K562 treated with DMSO at 1 percent for 12 hours (cell line): ENCODE data around the gene CLIP4. TPM values are rescaled to one million over a fixed set of nuclear protein-coding genes. Genes with fewer than 3 reads are reported as not detected.

Experiments
- total RNA-seq: library from RNA; unstranded; fragments of 300-600 nt; gene quantifications from 2 replicates; pipeline ENCODE4 v1.2.3, GENCODE V29; 2022; ENCODE audit not compliant: insufficient read depth

Gene CLIP4
- 0.84 TPM in 1 of 2 replicates, not detected in the other for total RNA-seq

DNA sequence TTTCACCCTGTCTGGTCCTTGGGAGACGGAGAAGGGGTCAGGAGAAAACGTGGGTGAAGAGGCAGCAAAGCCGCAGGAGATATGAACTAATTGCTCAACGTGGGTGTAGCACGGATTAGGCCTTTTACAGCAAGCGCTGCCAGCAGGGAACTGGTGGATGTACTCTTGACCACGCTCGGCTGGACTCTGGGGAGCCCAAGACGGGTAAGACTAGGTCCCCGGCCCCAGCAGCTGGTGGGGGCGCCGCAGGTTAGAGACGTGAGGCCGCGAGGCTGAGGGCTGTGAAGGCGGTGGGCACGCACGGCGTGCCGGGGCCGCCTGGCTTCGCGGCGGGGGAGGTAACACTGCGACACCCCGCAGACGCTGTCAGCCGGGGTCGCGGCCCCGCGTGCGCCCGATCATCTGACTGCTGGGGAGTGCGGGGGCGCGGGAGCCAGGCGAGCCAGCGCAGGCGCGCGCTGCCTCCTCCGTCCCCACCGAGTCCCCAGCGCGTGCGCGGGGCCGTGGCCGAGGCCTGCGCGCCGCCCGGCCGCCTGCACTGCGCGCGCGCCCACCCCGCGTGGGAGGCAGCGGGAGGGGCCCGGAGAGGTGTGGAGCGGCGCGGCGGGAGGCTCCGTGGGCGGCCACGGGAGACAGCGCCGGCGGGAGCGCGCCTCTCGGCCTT, at the start of gene CLIP4:
TSS of gene CLIP4 (plus strand) at position 470 of the 664 bp plus-strand sequence. CDS start 5,974 bp downstream, outside the sequence.

DNA sequence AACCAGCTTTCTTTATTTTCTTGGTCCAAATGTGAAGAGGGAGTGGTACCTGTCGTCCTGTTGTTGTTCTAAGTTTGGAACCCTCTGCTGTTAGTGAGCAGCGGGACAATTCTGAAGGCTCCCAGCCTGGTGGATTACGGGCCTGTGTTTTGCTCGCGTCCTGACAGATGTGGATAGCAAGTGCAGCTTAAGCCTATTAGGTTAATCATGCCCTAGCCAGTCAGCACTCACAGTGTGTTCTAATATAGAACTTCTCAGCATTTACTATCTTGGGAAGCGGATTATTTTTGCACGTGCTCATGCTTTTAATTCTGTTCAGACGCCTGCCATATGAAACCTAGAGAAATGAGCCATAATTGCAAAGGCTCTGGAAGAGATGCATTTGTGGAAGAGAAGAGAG, 40.8 kb upstream of the CLIP4 start, which contains the start of gene PCARE:
TSS of gene PCARE (minus strand) at position 113 of the 400 bp plus-strand sequence. CDS start 262 bp downstream, outside the sequence.

Other genes with a start within 250 kb of the CLIP4 start
- 8.7 and 20.6 TPM in 2 replicates for gene TRMT61B, start 245.1 kb upstream of the CLIP4 start, total RNA-seq
- 5.3 and 14.6 TPM in 2 replicates for gene WDR43, start 220.7 kb upstream of the CLIP4 start, total RNA-seq
- gene TOGARAM2, start 134.1 kb upstream of the CLIP4 start, total RNA-seq = not detected in 2 replicates
- not detected in 2 replicates for gene PCARE, start 40.9 kb upstream of the CLIP4 start, total RNA-seq